HG02623 (cell line): ENCODE results near the gene YWHAB.

Experiments
- ATAC-seq: cut with Tn5 transposase; IDR thresholded peaks from one replicate; pipeline ENCODE4 v1.9.1; 2021; ENCODE audit warnings: moderate library complexity; ENCODE audit not compliant: unreplicated experiment

Gene YWHAB

DNA sequence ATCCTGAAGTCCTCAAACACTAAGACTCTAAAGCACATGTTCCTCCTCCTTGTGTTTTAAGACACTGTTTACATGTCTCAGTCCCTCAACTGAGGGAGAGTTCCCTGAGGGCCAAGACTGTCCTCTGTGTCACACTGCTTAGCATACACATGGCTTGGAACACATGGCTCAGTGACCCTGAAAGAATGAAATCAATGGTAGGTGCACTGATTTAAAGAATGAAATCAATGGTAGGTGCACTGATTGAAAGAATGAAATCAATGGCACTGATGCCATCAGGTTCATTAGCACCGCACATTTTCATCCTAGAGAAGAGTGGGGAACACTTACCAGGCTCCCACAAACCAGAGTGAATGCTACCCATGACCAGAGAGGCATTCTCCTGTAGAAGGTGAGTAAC lies 64.9 kb downstream of the YWHAB start:
- no peak for ATAC-seq

- no peak for ATAC-seq
Observed at GRCh38 chr20:44952731-44953130, 67.2 kb downstream of the YWHAB start.

- no peak for ATAC-seq
Observed at GRCh38 chr20:44954211-44954610, 68.7 kb downstream of the YWHAB start.

- no peak for ATAC-seq
Observed at GRCh38 chr20:44955270-44955669, 69.8 kb downstream of the YWHAB start.

DNA sequence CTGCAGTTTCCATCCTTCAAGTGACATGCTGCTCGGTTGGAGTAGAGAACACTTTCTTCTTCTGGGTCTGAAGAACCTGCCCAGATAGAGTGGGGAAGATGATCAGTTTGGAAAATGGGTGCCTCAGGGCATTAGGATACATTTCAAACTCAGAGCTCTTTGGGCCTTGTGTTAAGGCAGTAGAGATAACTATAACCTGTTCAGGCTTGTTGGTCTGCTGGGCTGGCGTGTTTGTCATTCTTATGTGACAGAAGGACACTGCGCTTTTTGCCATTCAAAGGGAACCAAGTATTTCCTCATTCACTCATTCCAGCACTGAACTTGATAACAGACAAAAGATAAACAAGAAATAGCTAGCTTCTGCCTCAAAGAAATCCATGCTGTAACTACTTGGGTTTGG lies 70.9 kb downstream of the YWHAB start:
- ATAC-seq = no peak
